ENCODE data around the gene CDH13. TPM values are rescaled to one million over a fixed set of nuclear protein-coding genes. Genes with fewer than 3 reads are reported as not detected.

CDH13 gene
- total and polyA plus RNA-seq, 4 donors: 58.9 to 265 (median 158) TPM

DNA sequence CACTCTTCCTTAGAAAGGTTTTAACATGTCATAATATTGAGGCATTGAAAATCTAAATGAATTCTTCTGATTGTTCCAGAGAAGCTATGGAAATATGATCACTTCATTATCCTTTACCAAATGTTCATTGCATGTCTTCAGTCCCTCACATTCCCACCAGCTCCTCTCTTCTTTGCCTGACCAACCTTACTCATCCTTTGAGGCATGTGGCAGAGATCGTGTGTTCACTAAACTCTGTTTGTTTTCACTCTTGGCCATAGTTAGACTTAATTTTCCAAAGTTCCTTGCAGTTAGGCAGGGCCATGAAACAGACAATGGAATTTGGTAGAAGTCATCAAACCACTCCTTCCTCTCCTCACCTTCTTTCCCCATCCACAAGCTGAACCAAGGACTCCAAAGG is 914.5 kb downstream of the CDH13 start:
- Histone ChIP-seq H3K27ac (ENCODE audit: low read depth in 1 of 2, low read length in 2 of 2) (no peak overlapping the region), H3K4me1 (ENCODE audit: control insufficient read depth in 1 of 2, insufficient read depth in 2 of 2, low read length in 2 of 2) (no peaks in the 10 kb centered on the region), H3K4me3 (ENCODE audit: low read length in 2 of 2) (no peak overlapping the region), H3K36me3 (ENCODE audit: control insufficient read depth in 1 of 2, insufficient read depth in 2 of 2, low read length in 1 of 2) (no peaks in the 10 kb centered on the region), H3K27me3 (ENCODE audit: control insufficient read depth in 1 of 2, insufficient read depth in 2 of 2, low read length in 1 of 2) (no peaks in the 10 kb centered on the region), H3K9me3 (ENCODE audit: control insufficient read depth, low read length) (no peaks in the 10 kb centered on the region)
- no peak for DNase-seq
- ATAC-seq (ENCODE audit: low FRiP score): no peak
- intact Hi-C loops (cut with DNase I): no loop called here
- 78 to 91% methylated on average over 1 of the region's 1 CpG for WGBS, 2 donors

DNA sequence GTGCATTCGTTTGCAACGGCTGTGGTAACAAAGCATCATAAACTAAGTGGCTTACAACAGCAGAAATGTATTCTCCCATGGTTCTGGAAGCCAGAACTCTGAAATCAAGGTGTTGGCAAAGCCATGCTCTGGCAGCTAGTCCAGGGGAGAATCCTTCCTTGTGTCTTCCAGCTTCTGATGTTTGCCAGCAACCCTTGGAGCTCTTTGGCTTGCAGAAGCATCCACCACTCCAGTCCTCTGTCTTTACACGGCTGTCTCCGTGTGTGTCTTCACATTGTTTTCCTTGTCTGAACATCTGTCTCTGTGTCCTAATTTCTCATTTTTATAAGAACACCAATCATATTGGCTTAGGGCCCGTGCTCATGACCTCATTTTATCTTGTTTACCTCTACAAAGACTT is 915.7 kb downstream of the CDH13 start:
- ATAC-seq (ENCODE audit: low FRiP score) (no peak), DNase-seq (no peak)

DNA sequence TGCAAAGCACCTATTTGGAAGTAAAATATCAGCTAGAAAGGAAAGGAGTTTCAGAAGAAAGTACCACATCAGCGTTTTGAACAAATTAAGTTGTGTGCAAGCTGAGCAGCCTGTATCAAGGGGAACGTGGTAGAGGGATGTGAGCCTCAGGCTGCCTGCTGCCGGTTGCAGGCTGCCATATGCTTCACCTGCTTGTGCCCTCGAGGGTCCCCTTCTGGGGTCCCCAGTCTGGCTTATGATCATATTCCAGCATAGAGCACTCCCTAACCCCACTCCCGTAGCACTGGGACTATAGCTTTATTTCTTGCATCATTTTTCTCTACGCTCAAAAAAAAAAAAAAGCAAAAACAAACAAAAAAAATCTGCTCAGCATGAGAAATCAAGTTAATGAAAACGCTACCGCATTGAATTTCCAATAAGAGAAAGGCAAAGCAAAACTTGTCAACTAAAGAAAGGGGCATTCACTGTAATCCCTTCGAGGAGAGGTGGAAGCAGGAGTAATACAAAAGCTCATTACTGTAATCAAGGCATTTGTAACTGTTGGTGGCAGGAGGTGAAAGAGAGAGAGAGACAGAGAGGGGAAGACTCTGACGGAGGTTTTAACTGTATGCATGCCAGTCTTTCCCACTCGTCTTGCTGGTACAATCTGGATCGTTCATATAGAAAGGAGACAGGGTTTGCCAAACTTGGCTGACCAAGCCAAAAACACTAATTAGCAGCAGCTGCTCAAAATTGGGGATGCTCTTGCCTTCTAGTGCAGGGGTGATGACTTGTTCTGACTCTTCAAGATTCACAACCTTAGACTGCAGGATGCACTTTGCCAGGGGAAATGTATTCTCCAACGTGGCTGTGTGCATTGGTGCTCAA is 922.8 kb downstream of the CDH13 start:
- Histone ChIP-seq H3K27me3 (ENCODE audit: control insufficient read depth in 1 of 2, insufficient read depth in 2 of 2, low read length in 1 of 2) (no peaks in the 10 kb centered on the region), H3K27ac (ENCODE audit: low read depth in 1 of 2, low read length in 2 of 2) (no peak overlapping the region), H3K4me1 (ENCODE audit: control insufficient read depth in 1 of 2, insufficient read depth in 2 of 2, low read length in 2 of 2) (no peaks in the 10 kb centered on the region), H3K4me3 (ENCODE audit: low read length in 2 of 2) (no peak overlapping the region), H3K36me3 (ENCODE audit: control insufficient read depth in 1 of 2, insufficient read depth in 2 of 2, low read length in 1 of 2) (peaks cover 0 to 2% of the 10 kb centered on the region in 2 donors), H3K9me3 (ENCODE audit: control insufficient read depth, low read length) (no peaks in the 10 kb centered on the region)
- 74 to 80% methylated on average over 13 of the region's 13 CpGs for WGBS, 2 donors
- intact Hi-C loops (cut with DNase I): no loop called here
- no peak for DNase-seq
- no peak for ATAC-seq (ENCODE audit: low FRiP score)

More for the DNA sequence above, 915.7 kb downstream of the CDH13 start:
- H3K4me3 ChIP-seq (ENCODE audit: low read length in 2 of 2): no peak overlapping the region
- no peaks in the 10 kb centered on the region for H3K27me3 ChIP-seq (ENCODE audit: control insufficient read depth in 1 of 2, insufficient read depth in 2 of 2, low read length in 1 of 2)
- H3K36me3 ChIP-seq (ENCODE audit: control insufficient read depth in 1 of 2, insufficient read depth in 2 of 2, low read length in 1 of 2): no peaks in the 10 kb centered on the region
- no peaks in the 10 kb centered on the region for H3K4me1 ChIP-seq (ENCODE audit: control insufficient read depth in 1 of 2, insufficient read depth in 2 of 2, low read length in 2 of 2)
- intact Hi-C loops (cut with DNase I): no loop called here
- 83 to 84% methylated on average over 5 of the region's 5 CpGs for WGBS, 2 donors
- H3K27ac ChIP-seq (ENCODE audit: low read depth in 1 of 2, low read length in 2 of 2): no peak overlapping the region
- no peaks in the 10 kb centered on the region for H3K9me3 ChIP-seq (ENCODE audit: control insufficient read depth, low read length)

DNA sequence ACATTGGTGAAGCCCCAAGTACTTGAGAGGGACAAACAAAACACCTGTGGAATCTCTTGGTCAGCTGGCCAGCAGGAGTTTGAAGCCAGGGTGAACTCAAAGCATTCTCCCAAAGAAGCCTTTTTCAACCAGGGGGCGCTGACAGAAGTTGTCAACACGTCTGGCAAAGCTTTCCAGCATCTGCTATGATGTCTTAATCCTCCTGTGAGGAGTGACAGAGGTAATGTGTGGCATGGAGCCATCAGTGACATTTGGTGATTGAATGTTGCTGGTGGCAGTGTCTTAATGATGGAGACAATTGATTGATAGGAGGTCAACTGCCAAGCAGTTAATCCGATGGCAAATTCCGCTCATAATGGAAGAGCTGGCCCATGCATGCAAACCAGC is 923.4 kb downstream of the CDH13 start:
- intact Hi-C loops (cut with DNase I): no loop called here
- Histone ChIP-seq H3K27me3 (ENCODE audit: control insufficient read depth in 1 of 2, insufficient read depth in 2 of 2, low read length in 1 of 2) (no peaks in the 10 kb centered on the region), H3K27ac (ENCODE audit: low read depth in 1 of 2, low read length in 2 of 2) (no peak overlapping the region), H3K4me3 (ENCODE audit: low read length in 2 of 2) (no peak overlapping the region), H3K9me3 (ENCODE audit: control insufficient read depth, low read length) (no peaks in the 10 kb centered on the region), H3K36me3 (ENCODE audit: control insufficient read depth in 1 of 2, insufficient read depth in 2 of 2, low read length in 1 of 2) (peaks cover 0 to 2% of the 10 kb centered on the region in 2 donors), H3K4me1 (ENCODE audit: control insufficient read depth in 1 of 2, insufficient read depth in 2 of 2, low read length in 2 of 2) (no peaks in the 10 kb centered on the region)
- ATAC-seq (ENCODE audit: low FRiP score) (no peak), DNase-seq (no peak)
- 72 to 87% methylated on average over 4 of the region's 4 CpGs for WGBS, 2 donors

DNA sequence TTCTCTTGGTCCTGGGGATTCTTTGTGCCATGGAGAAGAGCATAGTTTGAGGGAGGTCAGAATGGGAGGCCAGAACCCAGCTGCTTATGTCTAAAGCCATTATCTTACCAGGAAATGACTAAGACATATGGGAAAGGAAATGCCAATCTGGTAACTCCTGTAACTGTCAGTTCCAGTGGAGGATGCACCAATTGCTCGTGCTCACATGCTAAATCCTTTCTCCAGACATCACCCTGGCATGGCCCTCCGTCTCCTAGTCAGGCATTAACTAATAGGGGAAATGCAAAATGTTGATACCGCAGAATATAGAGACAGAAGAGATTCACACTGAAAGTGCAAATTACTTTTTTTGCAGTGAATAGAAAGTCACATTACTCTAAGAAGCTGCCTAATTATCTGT is 925.5 kb downstream of the CDH13 start:
- no peaks in the 10 kb centered on the region for H3K4me1 ChIP-seq (ENCODE audit: control insufficient read depth in 1 of 2, insufficient read depth in 2 of 2, low read length in 2 of 2)
- DNase-seq: no peak
- H3K27me3 ChIP-seq (ENCODE audit: control insufficient read depth in 1 of 2, insufficient read depth in 2 of 2, low read length in 1 of 2): no peaks in the 10 kb centered on the region
- intact Hi-C loops (cut with DNase I): no loop called here
- H3K4me3 ChIP-seq (ENCODE audit: low read length in 2 of 2): no peak overlapping the region
- no peaks in the 10 kb centered on the region for H3K9me3 ChIP-seq (ENCODE audit: control insufficient read depth, low read length)
- H3K27ac ChIP-seq (ENCODE audit: low read depth in 1 of 2, low read length in 2 of 2): no peak overlapping the region
- peaks cover 0 to 2% of the 10 kb centered on the region in 2 donors for H3K36me3 ChIP-seq (ENCODE audit: control insufficient read depth in 1 of 2, insufficient read depth in 2 of 2, low read length in 1 of 2)
- WGBS, 2 donors: 79 to 89% methylated on average over 3 of the region's 3 CpGs
- ATAC-seq (ENCODE audit: low FRiP score): no peak

DNA sequence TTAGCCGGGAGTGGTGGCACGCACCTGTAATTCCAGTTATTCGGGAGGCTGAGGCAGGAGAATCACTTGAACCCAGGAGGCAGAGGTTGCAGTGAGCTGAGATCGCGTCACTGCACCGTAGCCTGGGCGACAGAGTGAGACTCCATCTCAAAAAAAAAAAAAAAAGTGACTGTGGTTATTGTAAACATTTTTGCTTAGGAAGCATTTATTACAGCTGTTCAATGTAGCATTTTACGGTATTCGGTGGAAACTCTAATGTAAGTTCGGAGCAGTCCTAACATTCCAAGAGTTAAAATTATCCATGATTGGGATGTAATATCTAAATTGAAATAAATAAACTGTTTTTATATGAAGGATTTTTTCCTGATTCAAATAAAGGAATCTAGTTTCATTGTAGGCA is 926.2 kb downstream of the CDH13 start:
- intact Hi-C loops (cut with DNase I): no loop called here
- H3K36me3 ChIP-seq (ENCODE audit: control insufficient read depth in 1 of 2, insufficient read depth in 2 of 2, low read length in 1 of 2): peaks cover 0 to 2% of the 10 kb centered on the region in 2 donors
- no peak for DNase-seq
- no peak overlapping the region for H3K4me3 ChIP-seq (ENCODE audit: low read length in 2 of 2)
- no peak for ATAC-seq (ENCODE audit: low FRiP score)
- H3K9me3 ChIP-seq (ENCODE audit: control insufficient read depth, low read length): no peaks in the 10 kb centered on the region
- H3K27me3 ChIP-seq (ENCODE audit: control insufficient read depth in 1 of 2, insufficient read depth in 2 of 2, low read length in 1 of 2): no peaks in the 10 kb centered on the region
- H3K4me1 ChIP-seq (ENCODE audit: control insufficient read depth in 1 of 2, insufficient read depth in 2 of 2, low read length in 2 of 2): no peaks in the 10 kb centered on the region
- H3K27ac ChIP-seq (ENCODE audit: low read depth in 1 of 2, low read length in 2 of 2): no peak overlapping the region
- WGBS, 2 donors: 87 to 91% methylated on average over 6 to 10 of the region's 10 CpGs

DNA sequence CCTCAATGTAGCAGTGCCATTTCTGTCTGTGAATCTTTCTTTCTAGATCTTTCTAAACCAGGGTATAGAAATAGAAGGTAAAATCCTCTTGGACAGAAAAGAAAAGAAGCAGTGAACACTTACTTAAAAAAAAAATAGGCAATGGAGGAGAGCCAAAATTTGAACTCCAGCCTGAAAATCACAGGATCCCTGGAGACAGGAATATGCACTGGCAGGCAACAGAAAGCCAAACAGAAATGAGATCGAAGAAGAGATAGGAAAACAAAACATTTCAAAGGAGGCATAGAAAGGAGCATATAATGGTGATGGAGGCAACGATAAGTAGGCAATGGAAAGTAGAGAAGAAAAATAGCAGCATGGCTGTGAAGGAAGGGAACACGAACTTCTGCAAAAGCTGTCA is 927.3 kb downstream of the CDH13 start:
- no peak for ATAC-seq (ENCODE audit: low FRiP score)
- Histone ChIP-seq H3K4me1 (ENCODE audit: control insufficient read depth in 1 of 2, insufficient read depth in 2 of 2, low read length in 2 of 2) (no peaks in the 10 kb centered on the region), H3K27ac (ENCODE audit: low read depth in 1 of 2, low read length in 2 of 2) (no peak overlapping the region), H3K27me3 (ENCODE audit: control insufficient read depth in 1 of 2, insufficient read depth in 2 of 2, low read length in 1 of 2) (no peaks in the 10 kb centered on the region), H3K36me3 (ENCODE audit: control insufficient read depth in 1 of 2, insufficient read depth in 2 of 2, low read length in 1 of 2) (peaks cover 0 to 2% of the 10 kb centered on the region in 2 donors), H3K4me3 (ENCODE audit: low read length in 2 of 2) (no peak overlapping the region), H3K9me3 (ENCODE audit: control insufficient read depth, low read length) (no peaks in the 10 kb centered on the region)
- intact Hi-C loops (cut with DNase I): no loop called here
- DNase-seq: no peak
- WGBS, 2 donors: 12 to 30% methylated on average over 3 of the region's 3 CpGs

DNA sequence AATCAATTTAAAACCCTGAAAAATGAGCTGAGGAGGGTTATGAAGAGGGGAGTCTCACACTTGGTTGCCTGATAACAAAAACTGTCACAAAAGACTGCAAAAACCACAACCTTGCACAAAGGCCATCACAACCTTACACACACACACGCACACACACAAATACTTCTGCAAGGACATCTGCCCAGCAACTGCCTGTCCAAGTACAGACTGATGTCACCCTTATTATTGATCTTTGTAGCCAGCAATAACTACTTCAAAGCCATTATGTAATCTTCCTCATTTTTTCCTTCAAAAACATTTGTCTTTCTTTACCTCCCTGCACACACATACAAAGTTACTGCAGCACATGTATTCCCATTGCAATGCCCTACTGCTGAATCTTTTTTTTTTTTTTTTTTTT is 927.8 kb downstream of the CDH13 start:
- 95 to 100% methylated on average over 1 of the region's 1 CpG for WGBS, 2 donors
- no peak overlapping the region for H3K27ac ChIP-seq (ENCODE audit: low read depth in 1 of 2, low read length in 2 of 2)
- no peak overlapping the region for H3K4me3 ChIP-seq (ENCODE audit: low read length in 2 of 2)
- H3K4me1 ChIP-seq (ENCODE audit: control insufficient read depth in 1 of 2, insufficient read depth in 2 of 2, low read length in 2 of 2): no peaks in the 10 kb centered on the region
- no peaks in the 10 kb centered on the region for H3K9me3 ChIP-seq (ENCODE audit: control insufficient read depth, low read length)
- peaks cover 0 to 2% of the 10 kb centered on the region in 2 donors for H3K36me3 ChIP-seq (ENCODE audit: control insufficient read depth in 1 of 2, insufficient read depth in 2 of 2, low read length in 1 of 2)
- intact Hi-C loops (cut with DNase I): no loop called here
- ATAC-seq (ENCODE audit: low FRiP score) (no peak), DNase-seq (no peak)
- no peaks in the 10 kb centered on the region for H3K27me3 ChIP-seq (ENCODE audit: control insufficient read depth in 1 of 2, insufficient read depth in 2 of 2, low read length in 1 of 2)

DNA sequence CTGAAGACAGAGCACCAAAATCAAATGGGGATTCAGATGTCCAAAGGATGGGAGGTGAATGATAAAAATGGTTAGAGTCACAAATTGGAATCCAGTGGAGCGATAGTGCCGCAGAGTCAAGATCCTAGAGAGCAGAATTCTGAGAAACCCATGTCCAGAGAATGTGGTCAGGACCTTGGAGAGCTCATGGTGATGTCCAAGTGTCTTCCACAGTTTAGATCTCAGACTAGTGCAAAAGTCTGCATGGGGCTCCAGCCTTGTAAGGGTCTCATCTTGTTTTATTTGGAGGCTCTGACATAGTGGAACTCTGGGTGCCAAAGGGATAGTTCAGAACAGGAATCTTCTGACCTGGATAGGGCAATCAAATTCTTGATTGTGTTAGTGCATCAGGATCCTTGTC is 935.1 kb downstream of the CDH13 start:
- Histone ChIP-seq H3K27ac (ENCODE audit: low read depth in 1 of 2, low read length in 2 of 2) (no peak overlapping the region), H3K27me3 (ENCODE audit: control insufficient read depth in 1 of 2, insufficient read depth in 2 of 2, low read length in 1 of 2) (no peaks in the 10 kb centered on the region), H3K4me1 (ENCODE audit: control insufficient read depth in 1 of 2, insufficient read depth in 2 of 2, low read length in 2 of 2) (no peaks in the 10 kb centered on the region), H3K36me3 (ENCODE audit: control insufficient read depth in 1 of 2, insufficient read depth in 2 of 2, low read length in 1 of 2) (peaks cover 0 to 2% of the 10 kb centered on the region in 2 donors), H3K9me3 (ENCODE audit: control insufficient read depth, low read length) (no peaks in the 10 kb centered on the region), H3K4me3 (ENCODE audit: low read length in 2 of 2) (no peak overlapping the region)
- DNase-seq (no peak), ATAC-seq (ENCODE audit: low FRiP score) (no peak)
- intact Hi-C loops (cut with DNase I): no loop called here
- 88 to 93% methylated on average over 2 of the region's 2 CpGs for WGBS, 2 donors
